Activated CD4-positive, alpha-beta T cell treated with anti-CD3 and anti-CD28 coated beads, Interleukin-2, amount 50 U/mL, for 16 hours (primary cell): Measurements from ENCODE around the gene ACVR1C.
A peak's percentile ranks its signal among the peaks of the same experiment; 100 is the strongest.
"Not testable (repeated sequence)": the region's sequence is repeated elsewhere in the genome, so short reads cannot be mapped to it uniquely, and the experiment has no call there.

Source experiments
- DNase-seq: peaks from one replicate; pipeline ENCODE4 v3.0.0-alpha.2; 2020

The ACVR1C gene

GRCh38 chr2:157572725-157573124 lies 55.9 kb downstream of the ACVR1C start:
- no peak for DNase-seq

- DNase-seq = not testable (repeated sequence)
Observed at GRCh38 chr2:157566623-157567022, 62.0 kb downstream of the ACVR1C start.

- DNase-seq = not testable (repeated sequence)
Observed at GRCh38 chr2:157566113-157566512, 62.6 kb downstream of the ACVR1C start.

GRCh38 chr2:157565550-157565949 lies 63.1 kb downstream of the ACVR1C start:
- DNase-seq = no peak

GRCh38 chr2:157559890-157560289 lies 68.8 kb downstream of the ACVR1C start:
- DNase-seq = no peak

GRCh38 chr2:157559461-157559860 lies 69.2 kb downstream of the ACVR1C start:
- DNase-seq = no peak

- DNase-seq = peak; percentile 14
Observed at GRCh38 chr2:157559061-157559460, 69.6 kb downstream of the ACVR1C start.

- no peak for DNase-seq
Observed at GRCh38 chr2:157557770-157558169, 70.9 kb downstream of the ACVR1C start.

GRCh38 chr2:157540102-157540501 lies 88.6 kb downstream of the ACVR1C start:
- no peak for DNase-seq

GRCh38 chr2:157538064-157538463 lies 90.6 kb downstream of the ACVR1C start:
- no peak for DNase-seq

GRCh38 chr2:157536815-157537214 lies 91.8 kb downstream of the ACVR1C start:
- DNase-seq = no peak

GRCh38 chr2:157528963-157529751 lies 99.5 kb downstream of the ACVR1C start:
- no peak for DNase-seq

GRCh38 chr2:157526070-157526469 lies 102.6 kb downstream of the ACVR1C start:
- DNase-seq = no peak

GRCh38 chr2:157523270-157524247 lies 105.1 kb downstream of the ACVR1C start:
- no peak for DNase-seq

- DNase-seq = not testable (repeated sequence)
Observed at GRCh38 chr2:157514966-157515365, 113.7 kb downstream of the ACVR1C start.

- no peak for DNase-seq
Observed at GRCh38 chr2:157509744-157510143, 118.9 kb downstream of the ACVR1C start.

GRCh38 chr2:157508676-157509075 lies 120.0 kb downstream of the ACVR1C start:
- no peak for DNase-seq

- DNase-seq = no peak
Observed at GRCh38 chr2:157506586-157506985, 122.1 kb downstream of the ACVR1C start.

- no peak for DNase-seq
Observed at GRCh38 chr2:157504623-157505022, 124.0 kb downstream of the ACVR1C start.

- DNase-seq = no peak
Observed at GRCh38 chr2:157501026-157501425, 127.6 kb downstream of the ACVR1C start.

GRCh38 chr2:157500334-157500733 lies 128.3 kb downstream of the ACVR1C start:
- no peak for DNase-seq

GRCh38 chr2:157498483-157498882 lies 130.2 kb downstream of the ACVR1C start:
- no peak for DNase-seq

GRCh38 chr2:157497638-157498314 lies 130.9 kb downstream of the ACVR1C start:
- peak; percentile 57 for DNase-seq
